Erythroblast (primary cell): ENCODE measurements around the gene CD164L2.

Experiments used
- DNase-seq, 2 experiments: peaks; one replicate each; lab custom pipeline; 2025; lab: John Stamatoyannopoulos, UW
- GATA1 ChIP-seq: IDR thresholded peaks from 2 replicates; pipeline ENCODE4 v1.6.1; 2011; ENCODE audit warnings: low read depth, mild to moderate bottlenecking, control low read depth, low read length, moderate library complexity
- POLR2A ChIP-seq: IDR thresholded peaks from 2 replicates; pipeline ENCODE4 v1.6.1; 2011; ENCODE audit warnings: mild to moderate bottlenecking, low read length

CD164L2 gene

DNA sequence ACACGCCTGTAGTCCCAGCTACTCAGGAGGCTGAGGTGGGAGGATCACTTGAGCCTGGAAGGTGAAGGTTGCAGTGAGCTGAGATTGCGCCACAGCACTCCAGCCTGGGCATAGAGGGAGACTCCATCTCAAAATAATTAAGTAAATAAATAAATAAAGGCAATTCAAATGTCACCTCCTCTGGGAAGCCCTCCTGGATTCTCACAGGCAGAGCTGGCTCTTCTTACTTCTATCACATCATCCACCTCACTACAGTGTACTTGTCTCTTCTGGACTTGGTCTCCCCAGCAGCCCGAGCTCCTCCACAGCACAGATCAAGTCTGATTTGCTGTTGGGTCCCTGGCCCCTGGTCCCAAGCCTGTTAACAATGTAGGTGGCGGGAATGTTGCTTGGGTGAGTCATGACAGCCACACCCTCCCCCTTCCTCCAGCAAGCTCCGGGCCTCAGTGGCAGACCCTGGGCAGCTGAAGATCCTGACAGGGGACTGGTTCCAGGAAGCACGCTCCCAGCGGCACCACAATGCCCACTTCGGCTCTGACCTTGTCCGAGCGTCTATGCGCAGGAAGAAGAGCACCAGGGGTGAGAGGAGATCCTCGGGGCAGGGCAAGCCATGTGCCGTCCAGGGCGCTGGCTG lies 36.0 kb downstream of the CD164L2 start:
- TF ChIP-seq GATA1 (no peak), POLR2A (no peak)
- no peak for DNase-seq

DNA sequence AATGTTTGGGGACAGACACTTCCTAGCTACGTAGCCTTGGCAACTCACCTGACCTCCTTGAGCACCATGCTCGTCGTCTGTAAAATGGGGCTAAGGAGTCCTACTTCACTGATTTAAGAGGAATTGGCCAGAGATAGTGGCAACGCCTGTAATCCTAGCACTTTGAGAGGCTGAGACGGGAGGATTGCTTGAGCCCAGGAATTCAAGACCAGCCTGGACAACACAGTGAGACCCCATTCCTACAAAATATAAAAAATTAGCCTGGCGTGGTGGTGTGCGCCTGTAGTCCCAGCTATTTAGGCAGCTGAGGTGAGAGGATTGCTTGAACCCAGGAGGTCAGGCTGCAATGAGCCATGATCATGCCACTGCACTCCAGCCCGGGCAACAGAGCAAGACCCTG lies 36.8 kb downstream of the CD164L2 start:
- no peak for DNase-seq
- no peak for TF ChIP-seq POLR2A
- no peak for TF ChIP-seq GATA1

DNA sequence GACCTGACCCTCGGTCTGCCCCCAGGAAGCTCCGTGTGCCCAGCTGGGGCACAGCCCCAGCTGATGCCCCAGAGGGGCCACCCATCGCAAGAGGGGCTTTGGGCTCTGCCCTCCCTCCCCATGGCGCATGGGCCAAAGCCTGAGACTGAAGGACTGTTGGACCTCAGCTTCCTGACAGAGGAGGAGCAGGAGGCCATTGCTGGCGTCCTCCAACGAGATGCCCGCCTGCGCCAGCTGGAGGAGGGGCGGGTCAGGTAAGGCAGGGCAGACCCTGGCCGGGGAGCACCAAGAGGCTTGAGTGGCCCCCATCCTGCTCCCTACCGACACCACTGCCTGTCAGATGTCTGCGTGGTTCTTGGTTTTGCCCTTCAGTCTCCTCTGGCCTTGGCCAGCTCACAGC lies 37.9 kb downstream of the CD164L2 start:
- TF ChIP-seq POLR2A (no peak), GATA1 (no peak)
- DNase-seq = no peak

DNA sequence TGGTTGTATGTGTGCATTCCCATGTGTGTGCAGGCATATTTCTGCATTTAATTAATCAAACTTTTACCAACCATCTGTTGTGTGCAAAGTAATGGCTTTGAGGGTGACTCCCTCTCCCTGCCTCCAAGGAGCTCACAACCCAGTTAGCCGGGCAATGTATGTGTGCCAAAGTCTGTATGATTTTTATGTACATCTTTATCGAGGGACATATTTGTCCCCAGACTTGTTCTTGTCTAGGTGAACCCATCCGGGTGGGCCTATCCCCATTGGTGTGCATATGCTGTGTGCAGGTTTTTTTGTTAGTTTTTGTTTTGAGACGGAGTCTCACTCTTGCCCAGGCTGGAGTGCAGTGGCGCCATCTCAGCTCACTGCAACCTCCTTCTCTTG lies 39.5 kb downstream of the CD164L2 start:
- no peak for DNase-seq
- no peak for TF ChIP-seq GATA1
- TF ChIP-seq POLR2A = no peak

DNA sequence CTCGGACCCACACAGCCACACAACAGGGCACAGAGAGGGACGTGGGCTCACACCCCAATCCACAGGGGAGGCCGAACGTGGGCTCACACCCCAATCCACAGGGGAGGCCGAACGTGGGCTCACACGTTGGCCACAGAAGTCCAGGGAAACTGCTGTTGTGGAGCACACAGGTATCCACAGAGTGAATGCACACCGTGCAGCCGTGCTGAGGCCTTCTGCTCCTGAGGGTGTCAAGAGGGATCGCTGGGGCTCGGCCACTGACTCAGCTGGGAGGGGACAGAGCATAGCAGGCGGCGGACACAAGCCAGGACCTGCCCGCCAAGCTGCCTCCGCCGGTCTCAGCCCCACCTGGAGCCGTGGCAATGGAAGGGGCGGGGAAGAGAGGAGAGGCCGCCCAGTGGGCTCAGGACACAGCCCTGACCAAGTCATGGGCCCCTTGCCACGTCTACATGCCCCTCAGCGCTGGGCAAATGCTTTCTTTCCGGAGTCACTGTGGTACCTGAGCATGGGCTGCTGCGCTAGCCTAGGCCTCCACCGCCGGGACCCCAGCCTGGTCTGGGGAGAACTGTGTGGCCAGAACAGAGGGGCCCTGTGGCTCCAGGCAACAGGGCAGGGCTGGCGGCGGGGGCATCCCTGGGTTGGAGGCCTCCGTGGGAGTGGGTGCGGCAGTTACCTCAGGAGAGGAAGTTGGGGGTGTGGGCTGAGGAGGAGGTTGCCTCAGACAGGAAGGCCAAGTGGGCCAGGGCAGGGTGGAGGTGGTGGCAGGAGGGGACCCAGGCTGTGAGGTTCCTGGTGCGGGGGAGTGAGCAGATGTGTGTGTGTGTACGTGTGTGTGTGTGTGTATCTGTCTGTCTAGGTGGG lies 40.1 kb downstream of the CD164L2 start:
- DNase-seq = peak in 1 of 2 experiments; percentile 38
- TF ChIP-seq POLR2A (peak; percentile 4), GATA1 (no peak)

DNA sequence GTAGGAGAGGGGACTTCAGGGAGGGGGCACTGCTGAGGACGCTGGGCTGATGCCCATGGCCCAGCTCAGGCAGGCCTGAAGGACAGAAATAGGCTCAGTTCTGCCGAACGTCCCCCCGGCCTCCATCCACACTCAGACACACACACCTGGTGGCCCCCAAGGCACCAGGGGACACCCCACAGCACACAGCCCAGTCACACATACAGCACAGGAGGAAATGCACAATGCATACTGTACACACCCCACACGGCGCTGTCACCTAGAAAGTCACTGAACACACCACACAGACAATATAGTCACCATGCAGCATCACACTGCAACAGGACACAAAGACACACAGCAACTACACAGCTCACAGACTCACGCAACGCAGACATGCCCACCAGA lies 40.7 kb downstream of the CD164L2 start:
- DNase-seq = no peak
- TF ChIP-seq GATA1 (no peak), POLR2A (peak; percentile 5)

DNA sequence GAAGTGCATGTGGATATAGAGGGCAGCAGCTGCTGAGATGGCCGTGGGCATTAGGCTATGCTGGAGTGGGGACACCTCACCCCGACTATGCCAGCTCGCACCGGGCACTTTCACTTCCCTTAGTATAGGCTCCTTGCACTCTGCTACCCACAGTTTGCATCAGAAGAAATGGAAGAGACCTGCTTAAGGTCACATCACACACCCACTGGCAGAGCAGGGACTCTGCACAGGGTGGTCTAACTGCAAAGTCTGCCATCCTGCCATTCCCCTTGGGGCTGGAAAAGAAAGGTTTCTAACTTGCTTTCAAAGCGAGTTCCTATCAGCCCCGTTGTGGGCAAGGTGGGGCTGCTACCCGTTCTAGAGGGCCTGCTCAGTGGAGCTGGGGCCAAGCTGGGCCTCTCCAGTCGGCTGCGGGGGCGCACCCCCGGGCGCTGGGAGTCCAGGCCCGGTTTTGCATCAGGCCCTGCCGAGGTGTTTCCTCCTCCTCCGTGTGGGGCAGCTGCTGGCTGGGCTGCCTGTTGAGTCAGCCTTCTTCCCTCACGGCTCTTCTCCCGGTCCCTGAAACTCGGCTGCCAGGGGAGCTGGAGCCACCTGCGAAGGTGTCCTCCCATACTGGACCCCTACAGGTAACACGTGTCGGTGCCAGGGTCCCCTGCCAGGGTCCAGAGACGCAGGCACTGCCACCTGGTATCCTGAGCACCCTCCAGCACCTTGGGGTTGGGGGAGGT lies 41.4 kb downstream of the CD164L2 start, which contains the start of gene SYTL1:
Gene SYTL1 (plus strand): TSS at position 498 of the 728 bp plus-strand sequence. CDS start 3,313 bp downstream, outside the sequence.
- no peak for TF ChIP-seq GATA1
- TF ChIP-seq POLR2A = peak; percentile 29
- DNase-seq = peak in 1 of 2 experiments; percentile 68

DNA sequence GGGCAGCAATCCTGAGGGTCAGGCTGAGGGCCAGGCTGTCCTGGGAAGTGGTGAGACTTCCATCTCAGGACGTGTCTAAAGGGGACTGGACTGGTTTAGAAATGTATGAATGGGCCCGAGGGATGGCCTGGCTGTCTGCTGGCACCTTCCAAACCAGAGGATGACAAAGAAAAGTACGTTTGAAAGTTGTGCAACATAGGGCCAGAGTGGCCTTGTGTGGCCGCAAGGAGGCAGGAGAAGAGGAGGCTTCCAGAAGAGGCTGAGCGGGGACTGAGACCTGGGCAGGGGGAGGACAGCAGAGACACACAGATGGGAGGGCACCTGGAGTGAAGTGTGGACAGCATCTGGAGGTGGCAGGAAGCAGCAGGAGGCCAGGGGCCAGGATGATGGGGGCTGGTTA lies 43.9 kb downstream of the CD164L2 start:
- DNase-seq = no peak
- TF ChIP-seq POLR2A (no peak), GATA1 (no peak)

DNA sequence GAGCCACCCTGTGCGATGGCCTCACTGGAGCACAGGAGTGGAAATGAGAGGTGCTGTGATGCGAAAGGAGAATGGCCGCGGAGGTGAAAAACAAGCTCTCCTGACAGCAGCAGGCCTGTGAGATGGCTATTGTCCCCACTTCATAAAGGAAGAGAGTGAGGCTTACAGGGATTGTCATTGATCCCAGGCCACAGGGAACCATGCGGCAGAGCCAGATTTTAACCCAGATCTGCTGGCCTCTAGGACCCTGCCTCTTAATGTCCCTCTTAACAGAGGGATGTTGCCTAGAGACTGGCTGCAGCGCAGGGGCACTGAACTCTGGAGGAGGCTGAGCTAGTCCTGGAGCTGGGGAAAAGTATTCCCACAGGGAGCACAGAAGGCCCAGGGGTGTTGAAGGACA lies 44.4 kb downstream of the CD164L2 start:
- TF ChIP-seq POLR2A = no peak
- TF ChIP-seq GATA1 = no peak

DNA sequence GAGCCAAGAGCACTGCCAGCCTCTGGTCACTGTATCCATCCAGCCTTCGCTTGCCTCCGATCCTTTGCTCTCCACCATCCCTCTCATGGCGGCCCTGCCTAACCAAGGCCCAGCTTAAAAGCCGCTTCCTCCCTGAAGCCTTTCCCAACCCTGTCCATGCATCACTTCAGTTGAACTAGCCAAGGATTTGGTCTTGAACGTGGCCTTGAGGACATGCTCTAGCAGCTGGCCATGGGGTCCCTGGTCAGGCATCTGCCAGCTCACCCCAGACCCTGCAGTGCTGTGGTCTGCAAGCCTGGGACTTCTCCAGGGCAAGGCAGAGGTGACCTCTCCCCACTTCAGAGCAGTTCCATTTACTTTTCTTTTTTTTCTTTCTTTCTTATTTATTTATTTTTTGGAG lies 46.4 kb downstream of the CD164L2 start:
- no peak for DNase-seq
- no peak for TF ChIP-seq GATA1
- TF ChIP-seq POLR2A = no peak

More for the DNA sequence above, 44.4 kb downstream of the CD164L2 start:
- DNase-seq = no peak

DNA sequence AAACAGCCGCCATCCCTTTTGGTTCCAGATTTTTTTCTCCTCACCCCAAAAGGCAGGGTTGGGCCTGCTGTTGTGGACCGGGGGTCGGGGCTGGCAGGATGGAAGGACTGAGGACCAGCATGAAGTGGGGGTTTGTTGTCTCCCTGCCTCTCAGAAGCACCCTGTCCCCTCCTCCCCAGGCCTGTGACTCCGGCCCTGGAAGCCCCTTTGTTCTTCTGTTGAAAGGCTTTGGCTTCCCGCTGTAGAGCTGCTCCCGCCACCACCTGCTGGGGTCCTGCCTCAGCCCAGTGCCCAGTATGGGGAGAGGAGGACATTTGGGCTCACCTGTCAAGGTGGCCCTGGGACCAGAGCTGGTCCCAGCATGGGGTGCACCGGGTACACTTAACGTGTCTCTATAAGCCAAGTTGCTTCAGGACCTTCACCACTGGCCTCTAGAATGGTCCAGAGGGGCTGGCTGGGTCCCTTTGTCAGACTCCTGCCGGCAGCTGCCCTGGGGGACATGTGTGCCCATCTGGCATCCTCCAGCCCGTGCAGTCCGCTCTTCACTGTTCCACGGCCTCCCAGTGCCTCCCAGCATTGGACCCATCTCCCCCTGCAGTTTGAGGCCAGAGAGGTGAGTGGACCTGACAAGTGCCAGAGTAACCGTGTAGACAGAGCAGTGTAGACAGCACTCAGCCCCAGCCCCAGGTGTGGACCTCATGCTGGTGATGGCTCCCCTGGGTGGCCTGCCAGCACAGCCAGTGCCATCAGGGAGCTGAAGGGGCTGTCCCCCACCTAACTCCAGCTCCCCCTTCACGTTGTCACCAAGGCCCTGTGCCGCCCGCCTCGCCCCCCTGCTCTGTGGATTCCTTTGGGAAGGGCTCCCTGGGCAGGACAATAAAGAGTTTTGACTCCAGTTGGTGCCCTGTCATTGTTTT lies 47.4 kb downstream of the CD164L2 start:
- TF ChIP-seq GATA1 (no peak), POLR2A (no peak)
- no peak for DNase-seq

DNA sequence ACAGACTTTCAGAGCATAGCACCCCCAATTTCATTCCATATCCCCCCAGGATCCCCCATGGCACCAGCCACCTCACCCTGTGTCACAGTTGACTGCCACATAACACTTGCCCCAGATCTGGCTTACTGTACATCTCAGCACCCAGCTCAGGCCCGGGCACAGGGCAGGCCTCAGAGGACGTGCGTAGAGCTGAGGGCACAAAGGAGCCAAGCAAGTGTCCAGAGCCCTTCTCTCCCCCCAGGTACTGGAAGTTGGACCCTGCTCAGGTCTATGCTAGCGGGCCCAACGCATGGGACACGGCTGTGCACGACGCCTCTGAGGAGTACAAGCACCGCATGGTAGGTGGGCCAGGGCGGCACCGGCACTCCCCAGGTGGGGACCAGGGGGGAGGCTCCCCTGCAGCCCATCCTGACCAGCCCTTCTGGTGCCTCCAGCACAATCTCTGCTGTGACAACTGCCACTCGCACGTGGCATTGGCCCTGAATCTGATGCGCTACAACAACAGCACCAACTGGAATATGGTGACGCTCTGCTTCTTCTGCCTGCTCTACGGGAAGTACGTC lies 49.3 kb downstream of the CD164L2 start:
- no peak for TF ChIP-seq GATA1
- no peak for DNase-seq

DNA sequence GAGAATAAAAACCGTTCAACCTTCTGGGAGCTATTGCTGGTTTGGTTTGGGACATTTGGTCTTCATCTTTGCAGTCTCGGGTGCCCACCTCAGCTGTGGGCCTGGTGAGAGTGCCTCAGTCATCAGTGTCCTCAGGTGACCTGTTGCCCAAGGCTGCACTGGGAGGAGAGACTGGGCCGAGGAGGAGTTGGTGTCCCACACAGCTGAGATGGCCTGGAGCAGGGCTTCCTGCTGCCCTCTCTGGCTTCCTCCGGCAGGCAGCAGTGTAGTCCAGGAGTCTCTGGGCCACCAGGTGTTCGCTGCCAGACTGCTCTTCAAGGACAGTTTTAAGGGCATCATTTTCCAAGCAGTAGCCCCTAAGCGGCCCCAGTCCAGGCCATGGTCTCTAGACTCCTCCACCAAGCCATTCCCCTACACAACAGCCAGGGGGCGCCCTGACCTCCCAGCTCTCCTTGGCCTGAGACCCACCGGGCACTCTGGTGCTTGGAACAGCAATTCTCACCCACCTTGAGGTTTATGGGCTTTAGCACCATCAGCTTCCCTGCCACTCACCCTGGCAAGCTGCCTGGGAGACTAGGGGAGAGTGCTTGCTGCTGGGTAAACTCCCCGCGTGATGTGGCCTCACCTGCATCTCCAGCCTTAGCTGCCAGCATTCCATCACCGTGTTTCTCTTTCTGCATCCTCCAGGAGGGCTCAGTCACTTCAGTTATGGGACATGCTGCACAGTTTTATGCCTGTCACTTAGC lies 50.4 kb downstream of the CD164L2 start:
- peak in 1 of 2 experiments; percentile 69 for DNase-seq
- TF ChIP-seq POLR2A = no peak
- TF ChIP-seq GATA1 = no peak
